Epidermal melanocyte (primary cell): Measurements from ENCODE around the gene P2RX3.
"Not testable (repeated sequence)": the region's sequence is repeated elsewhere in the genome, so short reads cannot be mapped to it uniquely, and the experiment has no call there.

Source experiments
- DNase-seq: peaks from one replicate; pipeline ENCODE4 v3.0.0; 2011; ENCODE audit warnings: low spot score; ENCODE audit not compliant: insufficient read length

P2RX3 gene

DNA sequence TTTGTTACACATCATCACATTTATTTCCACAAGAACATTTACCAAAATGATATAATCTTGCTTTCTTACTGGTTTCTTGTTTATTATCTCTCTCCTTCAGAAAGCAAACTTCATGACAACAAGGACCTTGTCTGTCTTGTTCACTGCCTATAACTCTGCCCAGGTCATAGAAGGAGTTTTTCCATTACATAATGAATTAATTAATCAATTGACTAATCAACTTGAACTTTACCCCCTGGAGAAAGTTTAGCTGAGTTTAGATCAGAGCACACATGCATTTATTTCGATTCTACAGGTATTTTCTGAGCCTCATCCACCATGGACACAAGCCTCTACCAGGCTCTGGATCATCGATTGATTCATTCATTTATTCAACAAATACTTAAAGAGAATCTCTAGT is 58.6 kb downstream of the P2RX3 start:
- no peak for DNase-seq

DNA sequence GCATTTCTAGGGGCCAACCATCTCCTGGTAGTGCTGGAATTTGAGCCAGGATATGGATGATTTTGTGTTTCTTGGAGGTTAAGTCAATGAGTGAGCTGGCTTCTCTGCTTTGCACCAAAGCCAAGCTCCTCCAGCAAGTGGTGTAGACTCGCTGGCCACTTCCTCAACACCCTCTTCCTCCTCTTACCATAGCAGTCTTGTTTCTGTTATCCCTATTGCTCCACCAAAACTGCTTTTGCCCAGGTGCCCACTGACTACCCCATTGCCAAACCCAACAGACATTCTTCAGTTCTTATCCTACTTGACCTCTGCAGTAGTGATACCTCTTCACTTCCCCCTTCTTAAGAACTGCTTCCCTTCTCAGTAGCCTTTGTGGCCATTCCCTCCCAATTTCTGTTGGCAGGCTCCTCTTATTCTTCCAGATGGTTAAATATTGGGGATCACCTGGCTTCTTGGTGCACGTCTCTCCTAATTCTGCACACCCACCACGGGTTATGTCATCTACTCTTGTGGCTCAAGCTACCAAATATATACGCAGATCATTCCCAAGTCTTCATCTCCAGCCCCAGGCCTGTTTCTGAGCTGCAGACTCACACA is 59.3 kb downstream of the P2RX3 start:
- no peak for DNase-seq

DNA sequence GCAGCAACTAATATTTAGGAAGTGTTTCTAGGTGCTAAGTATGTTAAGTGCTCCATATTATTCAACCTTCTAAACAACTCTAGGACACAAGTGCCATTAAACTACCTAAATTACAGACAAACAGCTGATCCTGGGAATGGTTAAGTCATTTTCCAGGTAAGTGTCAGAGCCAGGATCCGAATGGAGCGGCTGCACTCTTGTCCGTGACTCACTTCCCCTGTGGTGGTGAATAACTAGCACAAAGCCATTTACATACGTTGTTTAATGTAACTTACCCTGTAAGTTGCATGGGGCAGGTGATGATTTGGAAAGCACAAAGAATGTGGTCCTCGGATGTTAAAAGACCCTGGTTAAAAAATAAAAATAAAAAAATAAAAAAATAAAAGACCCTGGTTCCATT is 61.1 kb downstream of the P2RX3 start:
- DNase-seq: no peak

DNA sequence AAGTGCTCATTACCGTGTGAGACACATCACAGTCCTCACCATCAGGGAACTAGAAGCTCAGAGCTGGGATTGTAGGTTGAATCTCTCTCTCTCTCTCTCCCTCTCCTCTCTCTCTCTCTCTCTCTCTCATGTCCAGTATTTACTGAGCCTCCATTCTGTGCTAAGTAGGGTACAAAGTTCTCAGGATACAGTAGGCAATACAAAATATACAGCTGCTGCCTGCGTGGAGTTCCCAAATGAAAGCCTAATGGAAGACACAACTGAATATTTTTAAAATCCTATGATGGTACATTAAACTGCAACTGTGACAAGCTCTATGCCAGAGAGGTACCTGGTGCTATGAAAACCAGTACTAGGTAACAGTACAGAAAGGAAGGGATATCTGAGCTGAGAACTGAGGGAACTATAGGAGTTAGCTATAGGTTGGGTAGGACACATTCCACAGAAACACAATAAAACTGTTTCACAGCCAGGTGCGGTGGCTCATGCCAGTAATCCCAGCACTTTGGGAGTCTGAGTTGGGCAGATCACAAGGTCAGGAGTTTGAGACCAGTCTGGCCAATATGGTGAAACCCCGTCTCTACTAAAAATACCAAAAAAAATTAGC is 61.9 kb downstream of the P2RX3 start:
- no peak for DNase-seq

DNA sequence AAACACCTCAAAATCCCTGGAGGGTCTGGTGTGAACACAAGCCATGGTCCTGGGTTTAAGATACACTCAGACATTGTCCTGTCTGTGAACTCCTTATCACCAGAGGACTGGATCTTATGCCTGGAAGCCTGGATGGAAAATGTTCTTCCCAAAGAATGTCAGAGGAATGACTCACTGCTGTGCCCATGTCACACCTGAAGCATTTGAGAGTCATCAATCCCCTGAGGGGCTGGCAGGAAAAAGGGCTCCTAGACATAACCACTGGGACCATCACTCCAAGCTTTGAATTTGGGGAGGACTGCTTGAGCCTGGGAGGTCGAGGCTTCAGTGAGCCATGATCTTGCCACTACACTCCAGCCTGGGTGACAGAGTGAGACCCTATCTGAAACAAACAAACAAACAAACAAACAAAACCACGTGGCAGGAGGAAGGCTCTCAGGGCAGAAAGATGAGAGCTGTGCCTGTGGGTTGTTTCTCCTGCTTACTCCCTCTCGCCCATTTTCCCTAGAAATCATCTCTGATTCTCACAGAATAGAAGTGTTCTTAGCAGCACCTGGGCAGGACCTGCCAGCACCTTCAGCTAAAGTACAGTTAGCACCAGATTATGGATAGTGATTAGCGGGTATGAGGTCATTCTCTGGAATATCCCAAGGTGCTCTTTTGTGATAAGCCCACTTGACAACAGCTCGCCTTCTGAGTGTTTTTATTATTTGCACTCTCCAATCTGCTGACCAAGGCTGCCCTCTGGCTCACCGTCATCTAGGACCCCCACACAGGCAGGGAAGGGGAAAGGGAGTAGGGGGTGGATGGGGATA is 64.2 kb downstream of the P2RX3 start:
- no peak for DNase-seq

DNA sequence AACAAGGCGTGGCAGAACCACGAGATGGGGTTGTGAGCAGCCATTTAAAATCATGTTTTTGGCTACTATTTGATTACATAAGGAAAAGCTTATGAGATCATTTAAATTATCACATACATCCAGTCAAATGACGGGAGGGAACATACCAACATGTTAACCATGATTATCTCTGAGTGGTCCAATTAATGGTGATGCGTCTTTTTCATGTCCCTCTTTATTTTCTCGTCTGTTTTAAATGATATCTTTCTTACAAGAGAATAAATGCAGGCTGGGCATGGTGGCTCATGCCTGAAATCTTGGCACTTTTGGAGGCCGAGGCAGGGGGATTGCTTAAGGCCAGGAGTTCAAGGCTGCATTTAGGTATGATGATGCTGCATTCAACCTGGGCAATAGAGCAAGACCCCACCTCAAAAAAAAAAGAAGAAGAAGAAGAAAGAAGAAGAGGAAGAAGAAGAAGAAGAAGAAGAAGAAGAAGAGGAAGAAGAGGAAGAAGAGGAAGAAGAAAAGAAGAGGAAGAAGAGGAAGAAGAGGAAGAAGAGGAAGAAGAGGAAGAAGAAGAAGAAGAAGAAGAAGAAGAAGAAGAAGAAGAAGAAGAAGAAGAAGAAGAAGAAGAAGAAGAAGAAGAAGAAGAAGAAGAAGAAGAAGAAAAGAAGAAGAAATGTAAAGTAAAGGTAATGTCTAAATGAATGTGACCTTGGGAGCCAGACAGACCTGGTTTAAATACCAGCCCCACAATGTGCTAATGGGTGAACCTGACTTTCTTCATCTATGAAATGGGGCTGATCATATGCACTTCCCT is 65.0 kb downstream of the P2RX3 start:
- DNase-seq: not testable (repeated sequence)

DNA sequence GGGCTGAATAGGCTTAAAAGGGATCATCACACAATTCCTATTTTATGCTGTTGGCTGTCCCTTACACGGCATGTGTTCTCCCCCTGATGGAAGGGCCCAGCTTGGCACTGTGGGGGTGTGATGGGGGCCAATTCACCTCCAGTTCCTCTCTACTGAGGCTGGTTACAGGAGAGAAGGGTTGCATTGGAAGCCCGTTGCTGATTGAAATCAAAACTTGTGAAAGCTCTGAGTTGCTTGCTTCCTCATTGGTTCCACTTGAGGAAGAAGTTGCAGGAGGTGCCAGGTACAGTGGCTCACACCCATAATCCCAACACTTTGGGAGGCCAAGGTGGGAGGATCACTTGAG is 65.6 kb downstream of the P2RX3 start:
- DNase-seq: no peak

DNA sequence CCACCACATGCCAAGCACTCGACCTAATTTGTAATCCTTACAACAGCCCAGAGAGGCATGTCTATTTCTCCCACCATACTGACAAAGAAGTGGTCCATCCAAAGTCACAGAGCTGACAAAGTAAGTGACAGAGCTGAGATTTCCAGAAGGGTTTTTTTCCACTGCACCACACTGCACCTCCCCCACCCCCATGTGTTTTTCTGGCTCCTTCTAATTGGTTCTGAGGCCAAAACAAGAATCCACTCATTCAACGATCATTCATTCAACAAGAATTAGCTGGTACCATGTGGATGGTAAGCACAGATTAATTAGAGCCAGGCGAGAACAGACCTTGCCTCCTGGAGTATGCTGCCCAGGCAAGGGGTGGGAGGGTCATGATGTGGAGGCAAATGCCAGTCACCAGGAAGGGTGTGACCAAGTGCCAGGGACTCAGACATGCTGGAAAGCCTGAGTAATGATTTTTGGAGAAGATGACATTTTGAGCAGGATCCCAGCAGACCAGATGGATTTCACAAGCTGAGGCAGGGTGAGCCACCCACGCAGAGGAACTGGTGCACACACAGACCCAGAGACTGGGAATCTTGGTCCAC is 67.2 kb downstream of the P2RX3 start:
- DNase-seq: no peak

DNA sequence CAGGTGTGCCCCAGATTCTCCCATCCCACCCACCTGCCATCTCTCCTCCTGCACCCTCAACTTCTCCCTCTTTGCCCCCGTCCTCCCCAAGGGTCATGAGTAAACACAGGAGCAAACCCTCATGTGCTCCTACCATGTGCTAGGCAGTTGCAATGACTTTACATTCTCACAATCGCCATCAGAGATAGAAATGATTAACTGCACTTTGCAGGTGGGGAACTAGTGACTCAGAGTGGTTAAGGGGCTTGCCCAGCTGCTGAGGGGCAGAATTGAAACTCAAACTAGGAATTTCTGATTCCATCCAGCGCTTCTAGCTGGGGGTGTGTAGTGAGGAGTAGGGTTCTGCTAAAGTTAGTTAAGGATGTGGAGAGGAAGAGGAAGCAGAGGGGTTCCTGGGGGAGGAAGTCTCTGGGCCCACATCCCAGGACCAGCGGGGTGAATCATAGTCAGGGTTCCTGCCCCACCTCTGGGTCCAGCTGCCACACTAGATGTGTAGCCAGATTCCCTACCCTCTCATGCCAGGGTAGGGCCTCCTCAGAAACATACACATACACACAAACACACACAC is 68.3 kb downstream of the P2RX3 start:
- no peak for DNase-seq

DNA sequence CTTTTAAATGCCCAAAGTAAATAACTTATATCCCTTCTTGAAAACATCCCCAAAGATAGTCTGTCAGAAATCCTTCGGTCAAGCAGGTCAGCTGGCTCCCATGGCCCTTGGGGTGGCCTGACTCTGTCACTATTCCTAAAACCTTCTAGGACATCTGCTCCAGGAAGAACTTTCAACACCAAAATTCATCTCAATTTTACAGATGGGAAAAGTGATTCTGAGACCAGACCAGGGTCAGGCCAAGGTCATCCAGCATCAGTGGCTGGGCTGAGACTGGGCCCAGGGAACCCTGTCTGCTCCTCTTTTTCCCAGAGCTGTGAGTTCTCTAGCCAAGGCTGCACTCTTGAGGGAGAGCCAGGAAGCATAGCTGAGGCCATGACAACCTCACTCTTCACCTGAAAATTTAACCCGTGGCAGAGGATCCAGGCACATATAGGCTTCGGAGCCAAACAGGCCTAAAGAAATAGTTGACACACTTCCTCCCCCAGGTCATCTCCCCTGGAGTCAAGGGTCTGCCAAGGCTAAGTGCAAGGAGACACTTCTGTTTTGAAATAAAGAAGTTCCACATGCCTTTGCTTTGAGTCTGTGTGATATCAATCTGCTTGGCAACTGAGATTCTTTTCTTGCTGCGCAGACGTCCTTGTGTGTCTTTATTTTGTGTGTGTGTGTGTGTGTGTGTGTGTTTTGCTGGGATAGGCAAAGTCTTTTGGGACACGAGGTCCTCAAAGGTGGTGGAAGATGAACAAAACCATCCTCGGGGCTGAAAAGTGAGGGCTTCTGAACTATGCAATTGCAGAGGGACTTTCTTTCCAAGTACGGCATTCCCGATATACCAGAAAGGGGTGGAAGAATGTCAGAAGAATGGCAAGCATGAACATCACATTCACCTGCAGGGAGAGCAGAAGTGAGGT is 69.1 kb downstream of the P2RX3 start:
- no peak for DNase-seq

DNA sequence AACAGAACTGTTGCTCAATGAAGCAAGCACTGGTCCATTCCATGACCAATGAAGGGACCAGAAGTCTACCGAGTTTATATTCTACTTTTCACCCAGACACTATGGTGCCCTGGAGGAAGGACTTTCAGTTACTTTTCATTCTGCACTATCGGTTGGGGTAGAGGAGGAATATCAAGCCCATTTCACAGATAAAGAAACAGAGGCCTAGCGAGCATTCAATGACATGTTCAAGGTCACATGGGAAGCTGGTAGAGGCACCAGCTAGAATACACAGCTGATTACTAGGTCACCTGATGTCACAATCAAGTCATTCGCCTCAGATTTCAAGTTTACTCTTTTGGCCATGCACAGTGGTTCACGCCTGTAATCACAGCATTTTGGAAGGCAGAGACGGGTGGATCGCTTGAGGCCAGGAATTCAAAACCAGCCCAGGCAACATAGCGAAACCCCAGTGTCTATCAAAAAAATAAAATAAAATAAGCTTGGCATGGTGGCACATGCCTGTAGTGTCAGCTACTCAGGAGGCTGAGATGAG is 69.9 kb downstream of the P2RX3 start:
- DNase-seq: no peak

DNA sequence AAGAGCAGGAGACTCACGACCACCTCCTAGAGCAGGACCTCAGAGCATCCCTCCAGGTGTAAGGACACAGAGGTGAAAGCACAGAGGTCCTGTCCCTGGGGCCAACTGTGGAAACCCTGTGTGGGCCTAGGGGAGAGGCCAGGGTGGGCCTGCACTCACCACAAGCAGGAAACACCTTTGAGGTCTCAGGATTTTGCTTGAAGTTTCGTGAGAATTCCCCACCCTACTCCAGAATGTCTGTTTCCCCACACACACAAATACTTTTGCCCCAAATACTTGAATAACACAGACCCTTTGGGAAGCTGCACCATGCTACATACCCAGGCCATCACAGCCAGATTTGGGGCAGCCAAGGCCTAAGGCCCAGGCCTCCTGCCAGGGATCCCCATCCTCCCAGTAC is 70.6 kb downstream of the P2RX3 start:
- DNase-seq: no peak

DNA sequence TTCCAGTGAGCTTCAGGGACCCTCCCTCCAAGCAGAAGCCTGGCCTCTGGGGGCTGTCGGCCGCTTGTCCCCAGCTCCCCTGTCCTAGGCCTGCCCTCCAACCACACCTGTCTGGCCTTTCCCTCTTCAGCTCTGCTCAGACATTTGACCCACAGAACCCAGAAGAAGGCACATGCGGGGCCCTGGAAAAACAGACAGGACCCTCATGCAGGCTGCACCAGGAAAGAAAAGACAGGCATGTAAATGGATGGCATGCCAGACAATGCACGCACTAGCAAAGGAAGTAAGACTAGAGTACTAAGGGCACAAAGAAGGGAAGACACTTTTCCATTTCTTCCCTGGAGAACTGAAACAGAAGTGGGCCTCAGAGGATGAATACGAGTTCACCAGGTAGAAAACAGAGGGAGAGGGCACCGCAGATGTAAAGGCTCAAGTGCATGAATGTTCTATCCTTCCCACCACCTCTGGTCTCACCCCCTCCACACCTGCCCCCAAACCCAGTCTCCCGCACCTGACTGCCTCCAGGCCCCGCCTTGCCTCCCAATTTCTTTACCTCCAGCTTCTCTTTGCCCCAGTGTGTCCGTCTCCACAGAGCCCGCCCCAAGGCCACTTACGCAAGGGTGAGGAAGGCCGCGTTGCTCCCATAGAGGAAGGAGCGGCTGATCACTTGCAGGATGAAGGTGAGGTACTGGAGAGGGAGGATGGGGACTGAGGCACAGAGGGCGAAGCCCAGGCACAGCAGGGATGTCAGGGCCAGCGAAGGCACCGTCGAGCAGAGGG is 71.4 kb downstream of the P2RX3 start:
- no peak for DNase-seq

DNA sequence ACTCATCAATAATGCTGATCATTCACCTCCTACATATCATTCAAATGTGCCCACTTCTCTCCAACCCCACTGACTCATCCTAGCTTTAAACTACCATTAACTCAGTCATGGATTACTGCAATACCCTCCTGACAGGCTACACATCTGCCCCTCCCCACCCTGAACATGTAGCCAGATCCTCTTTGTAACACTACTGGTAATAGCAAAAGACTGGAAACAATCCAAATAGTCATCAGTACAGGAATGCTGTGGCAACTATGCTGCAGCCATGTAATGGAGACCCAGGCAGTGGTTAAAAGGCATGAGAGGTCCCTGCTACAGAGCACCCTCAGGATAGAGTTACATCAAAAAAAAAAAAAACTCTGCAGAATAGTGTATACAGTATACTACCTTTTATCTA is 72.1 kb downstream of the P2RX3 start:
- no peak for DNase-seq

DNA sequence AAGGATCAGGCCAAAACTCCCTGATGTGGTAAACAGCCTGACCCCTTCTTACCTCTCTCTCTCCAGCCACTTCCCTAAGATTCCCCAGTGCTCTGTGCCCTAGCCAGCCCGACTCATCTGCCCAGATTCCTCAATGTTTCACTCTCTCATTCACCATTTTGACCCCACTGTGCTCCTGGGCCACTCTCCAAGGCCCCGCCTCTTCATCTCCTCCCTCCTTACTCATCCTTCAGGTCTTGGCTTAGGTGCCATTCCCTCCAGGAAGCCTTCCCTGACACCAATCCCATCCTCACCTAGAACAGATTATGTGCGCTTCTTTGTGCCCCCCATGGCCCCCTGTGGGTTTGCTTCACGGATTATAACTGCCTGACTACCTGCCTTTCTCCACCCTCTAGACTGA is 75.5 kb downstream of the P2RX3 start:
- DNase-seq: no peak

DNA sequence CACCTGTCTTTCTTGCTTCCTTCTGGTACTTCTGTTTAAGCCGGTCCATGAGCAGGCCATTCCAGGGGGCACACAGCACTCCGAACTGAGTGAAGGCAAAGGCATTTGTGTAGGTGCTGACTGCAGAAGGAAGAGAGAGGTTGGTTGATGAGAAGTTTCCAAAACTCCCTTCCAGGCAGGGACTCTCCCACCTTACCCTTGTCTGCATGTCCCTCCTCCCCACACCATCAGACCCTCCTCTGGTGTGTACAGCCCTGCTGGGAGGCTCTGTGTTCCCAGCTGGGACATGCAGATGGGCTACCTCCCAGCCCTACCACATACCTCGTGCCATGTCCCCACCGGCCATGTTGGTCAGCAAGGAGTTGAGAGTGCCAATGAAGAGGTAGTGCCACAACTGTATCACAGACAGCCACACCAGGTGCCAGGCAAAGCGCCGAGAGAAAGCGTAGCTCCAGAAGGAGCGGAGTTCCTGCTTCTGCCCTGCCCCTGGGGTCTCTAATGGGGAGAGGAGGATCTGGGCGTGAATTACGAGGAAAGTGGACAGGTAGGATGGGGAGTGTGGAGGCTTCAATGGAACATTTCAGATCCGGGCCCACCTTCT is 76.6 kb downstream of the P2RX3 start:
- DNase-seq: no peak

DNA sequence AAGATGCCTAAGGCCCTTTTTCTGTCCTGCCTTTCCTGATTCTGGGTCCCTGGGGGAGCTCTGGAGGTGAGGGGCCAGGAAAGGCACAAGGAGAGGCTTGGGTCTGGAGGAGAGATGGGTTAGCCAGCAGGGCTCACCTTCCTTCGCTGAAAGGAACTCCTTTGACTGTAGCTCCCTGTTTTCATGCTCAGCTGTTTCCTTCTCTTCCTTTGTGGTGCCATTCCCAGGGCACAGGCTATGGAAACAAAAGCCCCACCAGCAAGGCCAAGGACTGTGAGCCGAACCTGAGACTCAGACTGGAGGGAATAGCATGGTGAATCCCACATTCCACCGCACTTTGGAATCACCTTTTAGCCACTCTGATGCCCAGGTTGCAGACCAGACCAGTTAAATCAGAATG is 78.3 kb downstream of the P2RX3 start:
- DNase-seq: no peak

DNA sequence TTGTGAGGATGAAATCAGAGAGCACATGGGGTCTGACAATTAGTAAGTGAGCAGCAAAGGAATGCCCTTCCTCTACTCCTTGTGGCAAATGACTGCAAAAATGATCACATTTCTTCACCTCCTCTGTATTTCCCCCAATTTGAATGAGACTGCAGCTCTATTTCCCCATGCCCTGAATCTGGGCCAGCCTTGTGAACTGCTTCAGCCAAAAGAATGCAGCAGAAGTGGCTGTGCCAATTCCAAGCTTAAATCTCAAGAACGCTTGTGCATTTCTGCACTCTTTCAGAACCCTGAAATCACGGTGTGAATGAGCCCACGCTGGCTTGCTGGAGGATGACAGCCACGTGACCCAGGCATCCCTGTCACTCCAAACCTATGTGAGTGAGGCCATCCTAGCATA is 78.9 kb downstream of the P2RX3 start:
- no peak for DNase-seq

DNA sequence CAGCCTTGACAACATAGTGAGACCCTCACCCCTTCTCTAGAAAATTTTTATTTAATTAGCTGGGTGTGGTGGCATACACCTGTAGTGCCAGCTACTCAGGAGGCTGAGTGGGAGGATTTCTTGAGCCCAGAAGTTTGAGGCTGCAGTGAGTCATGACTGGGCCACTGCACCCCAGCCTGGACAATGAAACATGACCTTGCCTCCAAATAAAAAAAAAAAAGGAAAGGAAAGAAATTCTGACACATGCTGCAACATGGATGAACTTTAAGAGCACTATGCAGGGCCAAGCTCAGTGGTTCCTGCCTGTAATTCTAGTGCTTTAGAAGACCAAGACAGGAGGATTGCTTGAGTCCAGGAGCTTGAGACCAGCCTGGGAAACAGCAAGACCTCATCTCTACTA is 80.0 kb downstream of the P2RX3 start:
- DNase-seq: no peak
